GM19397 (cell line): ENCODE data around the gene MEGF11.

Source experiments
- ATAC-seq: cut with Tn5 transposase; IDR thresholded peaks from one replicate; pipeline ENCODE4 v1.9.1; 2021; ENCODE audit warnings: mild to moderate bottlenecking, moderate library complexity; ENCODE audit not compliant: unreplicated experiment

MEGF11 gene

GRCh38 chr15:66124651-66125050 lies 128.9 kb downstream of the MEGF11 start:
- ATAC-seq: no peak

GRCh38 chr15:66123799-66124198 lies 129.8 kb downstream of the MEGF11 start:
- ATAC-seq: no peak

- no peak for ATAC-seq
These were observed 133.1 kb downstream of the MEGF11 start for GRCh38 chr15:66120422-66120821.

- no peak for ATAC-seq
These were observed 135.7 kb downstream of the MEGF11 start for GRCh38 chr15:66117841-66118240.

GRCh38 chr15:66115568-66116206 lies 137.9 kb downstream of the MEGF11 start:
- ATAC-seq: no peak

- no peak for ATAC-seq
These were observed 138.6 kb downstream of the MEGF11 start for GRCh38 chr15:66114863-66115425.

GRCh38 chr15:66112388-66112787 lies 141.2 kb downstream of the MEGF11 start:
- ATAC-seq: no peak

- ATAC-seq: no peak
These were observed 142.2 kb downstream of the MEGF11 start for GRCh38 chr15:66111363-66111762.

GRCh38 chr15:66110864-66111263 lies 142.7 kb downstream of the MEGF11 start:
- no peak for ATAC-seq

- no peak for ATAC-seq
These were observed 143.7 kb downstream of the MEGF11 start for GRCh38 chr15:66109826-66110225.

- no peak for ATAC-seq
These were observed 144.9 kb downstream of the MEGF11 start for GRCh38 chr15:66108483-66109265.

GRCh38 chr15:66107070-66107469 lies 146.5 kb downstream of the MEGF11 start:
- ATAC-seq: no peak

GRCh38 chr15:66105286-66106265 lies 148.0 kb downstream of the MEGF11 start:
- ATAC-seq: no peak

- no peak for ATAC-seq
These were observed 150.3 kb downstream of the MEGF11 start for GRCh38 chr15:66103293-66103590.

GRCh38 chr15:66102563-66103292 lies 150.8 kb downstream of the MEGF11 start:
- no peak for ATAC-seq

- ATAC-seq: no peak
These were observed 151.7 kb downstream of the MEGF11 start for GRCh38 chr15:66101715-66102395.

- no peak for ATAC-seq
These were observed 152.8 kb downstream of the MEGF11 start for GRCh38 chr15:66100761-66101160.

- ATAC-seq: no peak
These were observed 153.4 kb downstream of the MEGF11 start for GRCh38 chr15:66099950-66100671.

GRCh38 chr15:66098022-66098363 lies 155.6 kb downstream of the MEGF11 start:
- ATAC-seq: no peak
